ENCODE data around the gene TRPC5OS.
A peak's percentile ranks its signal among the peaks of the same experiment; 100 is the strongest.

Gene TRPC5OS

GRCh38 chrX:111847491-111848133 is 28.4 kb upstream of the TRPC5OS start:
- POLR2A ChIA-PET: no interaction called here
- CTCF ChIA-PET: no interaction called here
- no peak for DNase-seq (ENCODE audit: extremely low spot score)
- no peak for TF ChIP-seq ZNF384 (IDR thresholded peaks at IDR 0.05)
- no peak for TF ChIP-seq BHLHE40 (IDR thresholded peaks at IDR 0.05; ENCODE audit: borderline replicate concordance)
- no peak for TF ChIP-seq HDGF (IDR thresholded peaks at IDR 0.05; ENCODE audit: borderline replicate concordance)
- TF ChIP-seq CTBP1 (IDR thresholded peaks at IDR 0.05; ENCODE audit: borderline replicate concordance): no peak
- TF ChIP-seq LEF1 (IDR thresholded peaks at IDR 0.05; ENCODE audit: borderline replicate concordance): no peak
- TF ChIP-seq SUZ12 (IDR thresholded peaks at IDR 0.05): no peak
- no peak for TF ChIP-seq L3MBTL2 (conservative IDR thresholded peaks at IDR 0.05)
- TF ChIP-seq FOXK2 (IDR thresholded peaks at IDR 0.05): no peak
- TF ChIP-seq FOXM1 (IDR thresholded peaks at IDR 0.05; ENCODE audit: borderline replicate concordance): no peak
- TF ChIP-seq FOXA1 (IDR thresholded peaks at IDR 0.05): no peak
- TF ChIP-seq PKNOX1 (IDR thresholded peaks at IDR 0.05): no peak
- TF ChIP-seq ELF4 (IDR thresholded peaks at IDR 0.05): no peak
- no peak for TF ChIP-seq TARDBP (IDR thresholded peaks at IDR 0.05)
- TF ChIP-seq SP1 (IDR thresholded peaks at IDR 0.05): no peak
- TF ChIP-seq ARNT (IDR thresholded peaks at IDR 0.05): no peak
- no peak for TF ChIP-seq NFRKB (IDR thresholded peaks at IDR 0.05)

- no peak for DNase-seq (ENCODE audit: extremely low spot score)
- ChIA-PET CTCF (interaction anchor here (1.0 kb wide), 1 partner anchor 298 kb away, joined by 3 read pairs; no protein-coding TSS in a partner anchor), POLR2A (no interaction called here)
- no peak for TF ChIP-seq LEF1 (IDR thresholded peaks at IDR 0.05; ENCODE audit: borderline replicate concordance)
Measured at GRCh38 chrX:111848541-111848940, 27.4 kb upstream of the TRPC5OS start.

- no peak for TF ChIP-seq FOXM1 (IDR thresholded peaks at IDR 0.05; ENCODE audit: borderline replicate concordance)
- TF ChIP-seq HDGF (IDR thresholded peaks at IDR 0.05; ENCODE audit: borderline replicate concordance): no peak
- no peak for TF ChIP-seq LEF1 (IDR thresholded peaks at IDR 0.05; ENCODE audit: borderline replicate concordance)
- TF ChIP-seq SUZ12 (IDR thresholded peaks at IDR 0.05): no peak
- no peak for TF ChIP-seq SP1 (IDR thresholded peaks at IDR 0.05)
- no peak for TF ChIP-seq BHLHE40 (IDR thresholded peaks at IDR 0.05; ENCODE audit: borderline replicate concordance)
- no peak for TF ChIP-seq ARNT (IDR thresholded peaks at IDR 0.05)
- TF ChIP-seq FOXK2 (IDR thresholded peaks at IDR 0.05): no peak
- TF ChIP-seq PKNOX1 (IDR thresholded peaks at IDR 0.05): no peak
- TF ChIP-seq TARDBP (IDR thresholded peaks at IDR 0.05): no peak
- TF ChIP-seq ZNF384 (IDR thresholded peaks at IDR 0.05): no peak
- TF ChIP-seq ELF4 (IDR thresholded peaks at IDR 0.05): no peak
- POLR2A ChIA-PET: no interaction called here
- CTCF ChIA-PET: interaction anchor here (0.6 kb wide), 1 partner anchor 8 kb away, joined by 3 read pairs; no protein-coding TSS in a partner anchor
- DNase-seq (ENCODE audit: extremely low spot score): no peak
Measured at GRCh38 chrX:111850975-111851374, 25.0 kb upstream of the TRPC5OS start.

GRCh38 chrX:111854556-111855490 is 21.2 kb upstream of the TRPC5OS start:
- TF ChIP-seq SUZ12 (IDR thresholded peaks at IDR 0.05): no peak
- no peak for TF ChIP-seq HDGF (IDR thresholded peaks at IDR 0.05; ENCODE audit: borderline replicate concordance)
- no peak for TF ChIP-seq FOXM1 (IDR thresholded peaks at IDR 0.05; ENCODE audit: borderline replicate concordance)
- no peak for TF ChIP-seq PKNOX1 (IDR thresholded peaks at IDR 0.05)
- TF ChIP-seq NFRKB (IDR thresholded peaks at IDR 0.05): no peak
- no peak for TF ChIP-seq ARNT (IDR thresholded peaks at IDR 0.05)
- no peak for TF ChIP-seq ELF4 (IDR thresholded peaks at IDR 0.05)
- no peak for TF ChIP-seq L3MBTL2 (conservative IDR thresholded peaks at IDR 0.05)
- no peak for TF ChIP-seq FOXK2 (IDR thresholded peaks at IDR 0.05)
- no peak for TF ChIP-seq TARDBP (IDR thresholded peaks at IDR 0.05)
- TF ChIP-seq LEF1 (IDR thresholded peaks at IDR 0.05; ENCODE audit: borderline replicate concordance): no peak
- TF ChIP-seq CTBP1 (IDR thresholded peaks at IDR 0.05; ENCODE audit: borderline replicate concordance): no peak
- TF ChIP-seq FOXA1 (IDR thresholded peaks at IDR 0.05): no peak
- no peak for TF ChIP-seq SP1 (IDR thresholded peaks at IDR 0.05)
- TF ChIP-seq BHLHE40 (IDR thresholded peaks at IDR 0.05; ENCODE audit: borderline replicate concordance): no peak
- ChIA-PET POLR2A (no interaction called here), CTCF (interaction anchor here (1.3 kb wide), 1 partner anchor 15 kb away, joined by 3 read pairs; no protein-coding TSS in a partner anchor)
- peak; percentile 39 for DNase-seq (ENCODE audit: extremely low spot score)

GRCh38 chrX:111857534-111858060 is 18.4 kb upstream of the TRPC5OS start:
- ChIA-PET POLR2A (interaction anchor here (1.0 kb wide), 1 partner anchor 14 kb away, joined by 3 read pairs; no protein-coding TSS in a partner anchor), CTCF (no interaction called here)

GRCh38 chrX:111861605-111862004 is 14.4 kb upstream of the TRPC5OS start:
- ChIA-PET POLR2A (no interaction called here), CTCF (no interaction called here)
- no peak for TF ChIP-seq SUZ12 (IDR thresholded peaks at IDR 0.05)
- no peak for TF ChIP-seq TARDBP (IDR thresholded peaks at IDR 0.05)
- no peak for DNase-seq (ENCODE audit: extremely low spot score)

More at GRCh38 chrX:111857534-111858060, 18.4 kb upstream of the TRPC5OS start:
- no peak for DNase-seq (ENCODE audit: extremely low spot score)
- TF ChIP-seq SP1 (IDR thresholded peaks at IDR 0.05) (no peak), ARNT (IDR thresholded peaks at IDR 0.05) (no peak)

All from HEK293T (cell line).